Measurements from ENCODE around the gene HMGXB4.

The HMGXB4 gene

GRCh38 chr22:35329114-35329847 lies 72.0 kb downstream of the HMGXB4 start:
- DNase-seq, result no peak

- DNase-seq, result peak; percentile 77
These were observed 73.1 kb downstream of the HMGXB4 start for GRCh38 chr22:35330258-35330861.

GRCh38 chr22:35332278-35332677 lies 75.0 kb downstream of the HMGXB4 start:
- no peak for DNase-seq

GRCh38 chr22:35333220-35333619 lies 75.9 kb downstream of the HMGXB4 start:
- DNase-seq, result no peak

- no peak for DNase-seq
These were observed 76.7 kb downstream of the HMGXB4 start for GRCh38 chr22:35334004-35334403.

GRCh38 chr22:35335468-35335867 lies 78.2 kb downstream of the HMGXB4 start:
- no peak for DNase-seq

- no peak for DNase-seq
These were observed 78.9 kb downstream of the HMGXB4 start for GRCh38 chr22:35335936-35336781.

GRCh38 chr22:35337932-35338331 lies 80.6 kb downstream of the HMGXB4 start:
- no peak for DNase-seq

- no peak for DNase-seq
These were observed 84.0 kb downstream of the HMGXB4 start for GRCh38 chr22:35341090-35341874.

GRCh38 chr22:35342390-35342789 lies 85.1 kb downstream of the HMGXB4 start:
- DNase-seq, result no peak

- no peak for DNase-seq
These were observed 86.6 kb downstream of the HMGXB4 start for GRCh38 chr22:35343664-35344550.

- no peak for DNase-seq
These were observed 87.8 kb downstream of the HMGXB4 start for GRCh38 chr22:35344956-35345690.

Data from activated CD8-positive, alpha-beta memory T cell treated with anti-CD3 and anti-CD28 coated beads for 24 hours (primary cell).